ENCODE results near the gene MED12L. TPM values are rescaled to one million over a fixed set of nuclear protein-coding genes. Genes with fewer than 3 reads are reported as not detected.

The MED12L gene
- total and polyA plus RNA-seq, 9 of the 15 experiments (the other 6 are each of a cell fraction or from before 2014, with no cell fraction given), result not detected

- no peak for TF ChIP-seq TOE1 (IDR thresholded peaks at IDR 0.05; ENCODE audit: borderline replicate concordance)
- TF ChIP-seq TOE1 (CRISPR knock-in tag; IDR thresholded peaks at IDR 0.05; ENCODE audit: borderline replicate concordance, low read depth), result no peak
- no peak for TF ChIP-seq HMG20A (CRISPR knock-in tag; conservative IDR thresholded peaks at IDR 0.05)
Measured at GRCh38 chr3:151275091-151275490, 189.6 kb downstream of the MED12L start (continued).

- Histone ChIP-seq H3K36me3 (ENCODE audit: control insufficient read depth, insufficient read depth, low read length) (no peaks in the 10 kb centered on the region), H3K27me3 (ENCODE audit: control insufficient read depth in 2 of 2, insufficient read depth in 2 of 2, low read length in 2 of 2) (0 out of 5 replicates have a peak, but pooled peaks cover 0 to 5% of the 10 kb centered on the region in 2 experiments), H4K20me1 (replicated peaks; ENCODE audit: control insufficient read depth, insufficient read depth, low read length) (no peaks in the 10 kb centered on the region), H3K27ac (ENCODE audit: extremely low read depth, low read depth, low read length) (no peak overlapping the region), H3K9me3 (replicated peaks; ENCODE audit: control insufficient read depth, insufficient read depth, low read depth, low read length) (no peaks in the 10 kb centered on the region), H2AFZ (ENCODE audit: low read depth, low read length) (no peak overlapping the region), H3K4me2 (ENCODE audit: insufficient read depth, low read length) (no peak overlapping the region), H3K9ac (ENCODE audit: insufficient read depth in 1 of 2, low read depth in 2 of 2, low read length in 2 of 2) (no peak overlapping the region), H3K79me2 (ENCODE audit: control insufficient read depth, insufficient read depth, low read length) (no peaks in the 10 kb centered on the region), H3K9me1 (ENCODE audit: control insufficient read depth, insufficient read depth, low read length) (no peaks in the 10 kb centered on the region), H3K4me1 (replicated peaks in 1 of 2; ENCODE audit: control insufficient read depth in 2 of 2, insufficient read depth in 2 of 2, low read length in 2 of 2) (no peaks in the 10 kb centered on the region), H3K4me3 (no peak overlapping the region)
- in situ Hi-C loops (cut with MboI) (no loop called here), intact Hi-C loops (cut with micrococcal nuclease) (no loop called here)
- DNase-seq (ENCODE audit: extremely low read depth in 1 of 4, low spot score in 3 of 4) (no peak), ATAC-seq (no peak), FAIRE-seq (no peak)
- WGBS (ENCODE audit: insufficient coverage, low coverage, missing lambda C conversion rate), result 0% methylated on average over 2 of the region's 2 CpGs
- POLR2A ChIA-PET, result no interaction called here
- BruUV-seq (replicated peaks), result no TSS peak
- CTCF ChIA-PET (ENCODE audit: low intra/inter-chr PET ratio), result no interaction called here
- TF ChIP-seq ZSCAN29 (IDR thresholded peaks at IDR 0.05) (no peak), RBM15 (IDR thresholded peaks at IDR 0.05; ENCODE audit: insufficient read depth, low read length) (no peak), ZNF511 (CRISPR knock-in tag; IDR thresholded peaks at IDR 0.05) (no peak), ZC3H8 (IDR thresholded peaks at IDR 0.05) (no peak), MXD1 (CRISPR knock-in tag; IDR thresholded peaks at IDR 0.05; ENCODE audit: borderline replicate concordance, poor library complexity, severe bottlenecking) (no peak), HMGXB4 (CRISPR knock-in tag; IDR thresholded peaks at IDR 0.05) (no peak), MCM2 (IDR thresholded peaks at IDR 0.05; ENCODE audit: low read depth) (no peak), ZNF436 (CRISPR knock-in tag; IDR thresholded peaks at IDR 0.05) (no peak), ZNF696 (CRISPR knock-in tag; conservative IDR thresholded peaks at IDR 0.05) (no peak), ZNF778 (CRISPR knock-in tag; IDR thresholded peaks at IDR 0.05) (no peak), SP2 (IDR thresholded peaks at IDR 0.05; ENCODE audit: extremely low read depth, low read depth, low read length, poor library complexity, severe bottlenecking) (no peak), ZNF23 (CRISPR knock-in tag; IDR thresholded peaks at IDR 0.05) (no peak), TRIM28 (IDR thresholded peaks at IDR 0.05) (no peak), HSF4 (CRISPR knock-in tag; IDR thresholded peaks at IDR 0.05; ENCODE audit: borderline replicate concordance) (no peak), CEBPB (tag; IDR thresholded peaks at IDR 0.05) (no peak)
Measured at GRCh38 chr3:151276038-151276686, 190.7 kb downstream of the MED12L start.

Measured in K562 (cell line).